ENCODE results near the gene FMR1NB. TPM values are rescaled to one million over a fixed set of nuclear protein-coding genes. Genes with fewer than 3 reads are reported as not detected.

The FMR1NB gene
- total and polyA plus RNA-seq, 12 donors: not detected

DNA sequence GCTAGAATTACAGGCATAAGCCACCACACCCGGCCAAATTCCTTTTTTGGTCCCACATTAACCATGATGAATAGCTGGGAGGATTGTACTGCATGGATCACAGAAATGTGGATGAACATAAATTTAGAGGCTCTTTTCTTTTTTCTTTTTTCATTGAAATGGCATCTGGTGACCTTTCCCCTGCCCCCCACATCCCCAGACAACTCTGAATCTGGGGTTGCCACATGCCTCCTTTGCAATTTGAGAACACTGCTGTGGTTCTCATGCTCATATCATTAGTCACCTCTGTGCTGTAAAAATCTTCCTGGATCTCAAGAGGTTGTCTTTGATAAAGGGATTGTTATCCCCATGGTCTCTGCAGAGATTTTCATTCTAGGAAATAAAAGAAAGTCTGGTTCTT, 22.8 kb upstream of the FMR1NB start:
- no peak for ATAC-seq

DNA sequence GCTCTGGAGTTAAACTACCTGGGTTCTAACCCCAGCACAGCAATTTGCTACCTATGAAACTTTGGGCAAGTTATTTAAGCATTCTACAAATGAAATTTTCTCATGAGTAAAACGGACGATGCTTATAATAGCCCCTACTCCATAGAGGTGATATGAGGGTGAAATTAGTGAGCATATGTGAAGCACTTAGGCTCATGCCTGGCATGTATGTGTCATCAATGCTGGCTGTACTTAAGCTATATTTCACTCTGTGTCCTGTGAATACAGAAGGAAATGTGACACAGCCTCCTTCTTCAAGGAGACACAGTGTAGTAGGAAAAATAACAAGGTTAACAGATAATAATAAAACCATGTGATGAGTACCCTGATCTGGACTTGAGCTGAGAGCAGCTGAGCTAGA, 20.4 kb upstream of the FMR1NB start:
- TF ChIP-seq, protein P1, sequence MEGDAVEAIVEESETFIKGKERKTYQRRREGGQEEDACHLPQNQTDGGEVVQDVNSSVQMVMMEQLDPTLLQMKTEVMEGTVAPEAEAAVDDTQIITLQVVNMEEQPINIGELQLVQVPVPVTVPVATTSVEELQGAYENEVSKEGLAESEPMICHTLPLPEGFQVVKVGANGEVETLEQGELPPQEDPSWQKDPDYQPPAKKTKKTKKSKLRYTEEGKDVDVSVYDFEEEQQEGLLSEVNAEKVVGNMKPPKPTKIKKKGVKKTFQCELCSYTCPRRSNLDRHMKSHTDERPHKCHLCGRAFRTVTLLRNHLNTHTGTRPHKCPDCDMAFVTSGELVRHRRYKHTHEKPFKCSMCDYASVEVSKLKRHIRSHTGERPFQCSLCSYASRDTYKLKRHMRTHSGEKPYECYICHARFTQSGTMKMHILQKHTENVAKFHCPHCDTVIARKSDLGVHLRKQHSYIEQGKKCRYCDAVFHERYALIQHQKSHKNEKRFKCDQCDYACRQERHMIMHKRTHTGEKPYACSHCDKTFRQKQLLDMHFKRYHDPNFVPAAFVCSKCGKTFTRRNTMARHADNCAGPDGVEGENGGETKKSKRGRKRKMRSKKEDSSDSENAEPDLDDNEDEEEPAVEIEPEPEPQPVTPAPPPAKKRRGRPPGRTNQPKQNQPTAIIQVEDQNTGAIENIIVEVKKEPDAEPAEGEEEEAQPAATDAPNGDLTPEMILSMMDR (IDR thresholded peaks at IDR 0.05): no peak
- H3K9me3 ChIP-seq: no peaks in the 10 kb centered on the region
- no peak overlapping the region for H3K27ac ChIP-seq
- no peak overlapping the region for H3K4me3 ChIP-seq
- no peaks in the 10 kb centered on the region for H3K4me1 ChIP-seq
- intact Hi-C loops (cut with DNase I): no loop called here
- no peaks in the 10 kb centered on the region for H3K36me3 ChIP-seq
- no peaks in the 10 kb centered on the region for H3K27me3 ChIP-seq
- 63 to 81% methylated on average over 2 of the region's 2 CpGs for WGBS, 2 donors
- no peak for ATAC-seq
- no peak for DNase-seq

More for the DNA sequence above, 22.8 kb upstream of the FMR1NB start:
- H3K27ac ChIP-seq: no peak overlapping the region
- 83 to 94% methylated on average over 1 of the region's 1 CpG for WGBS, 2 donors
- DNase-seq: no peak
- no peak overlapping the region for H3K4me3 ChIP-seq
- H3K9me3 ChIP-seq: no peaks in the 10 kb centered on the region
- H3K4me1 ChIP-seq: no peaks in the 10 kb centered on the region
- TF ChIP-seq, protein P1 (IDR thresholded peaks at IDR 0.05): no peak
- intact Hi-C loops (cut with DNase I): no loop called here
- no peaks in the 10 kb centered on the region for H3K27me3 ChIP-seq
- H3K36me3 ChIP-seq: no peaks in the 10 kb centered on the region

DNA sequence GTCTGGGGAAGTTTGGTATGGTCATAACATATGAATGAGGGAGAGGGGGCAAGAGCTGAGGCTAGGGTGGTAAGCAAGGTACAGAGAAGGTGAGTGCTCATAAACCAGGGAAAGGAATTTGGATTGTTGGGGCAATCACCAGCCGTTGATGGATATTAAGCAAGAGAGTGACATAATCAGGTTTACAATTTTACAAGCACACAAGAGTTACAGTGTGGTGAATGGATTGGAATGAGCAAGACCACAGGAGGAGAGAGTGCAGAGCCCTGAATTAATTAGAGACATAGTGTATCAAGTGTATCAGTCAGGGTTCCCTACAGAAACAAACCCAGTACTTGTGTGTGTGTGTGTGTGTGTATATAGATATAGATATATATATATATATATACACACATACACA, 18.7 kb upstream of the FMR1NB start:
- no peaks in the 10 kb centered on the region for H3K9me3 ChIP-seq
- H3K4me3 ChIP-seq: no peak overlapping the region
- ATAC-seq (no peak), DNase-seq (no peak)
- H3K4me1 ChIP-seq: no peaks in the 10 kb centered on the region
- intact Hi-C loops (cut with DNase I): no loop called here
- H3K27ac ChIP-seq: no peak overlapping the region
- no peaks in the 10 kb centered on the region for H3K36me3 ChIP-seq
- H3K27me3 ChIP-seq: no peaks in the 10 kb centered on the region
- 74 to 88% methylated on average over 1 of the region's 1 CpG for WGBS, 2 donors
- TF ChIP-seq, protein P1 (IDR thresholded peaks at IDR 0.05): no peak

- no peak for ATAC-seq
- H3K27ac ChIP-seq: no peak overlapping the region
- no peak overlapping the region for H3K4me3 ChIP-seq
- TF ChIP-seq, protein P1 (IDR thresholded peaks at IDR 0.05): no peak
- H3K36me3 ChIP-seq: no peaks in the 10 kb centered on the region
- H3K4me1 ChIP-seq: no peaks in the 10 kb centered on the region
- WGBS, 2 donors: 67 to 75% methylated on average over 6 of the region's 6 CpGs
- intact Hi-C loops (cut with DNase I): loop anchor here in 1 of 10 donors (5.0 kb wide), 1 partner anchor 923 kb away; no protein-coding TSS in a partner anchor
- DNase-seq: no peak
- peaks cover 0 to 14% (median 0%) of the 10 kb centered on the region in 11 donors for H3K9me3 ChIP-seq
- H3K27me3 ChIP-seq: no peaks in the 10 kb centered on the region
These were observed 2.2 kb upstream of the FMR1NB start for GRCh38 chrX:147978931-147979330.
